Retina (tissue), 1 donor: Measurements from ENCODE around the gene PNPLA2.

Source experiments
- DNase-seq: peaks from one replicate; pipeline ENCODE4 v3.0.0-alpha.2; 2016

Gene PNPLA2, protein sequence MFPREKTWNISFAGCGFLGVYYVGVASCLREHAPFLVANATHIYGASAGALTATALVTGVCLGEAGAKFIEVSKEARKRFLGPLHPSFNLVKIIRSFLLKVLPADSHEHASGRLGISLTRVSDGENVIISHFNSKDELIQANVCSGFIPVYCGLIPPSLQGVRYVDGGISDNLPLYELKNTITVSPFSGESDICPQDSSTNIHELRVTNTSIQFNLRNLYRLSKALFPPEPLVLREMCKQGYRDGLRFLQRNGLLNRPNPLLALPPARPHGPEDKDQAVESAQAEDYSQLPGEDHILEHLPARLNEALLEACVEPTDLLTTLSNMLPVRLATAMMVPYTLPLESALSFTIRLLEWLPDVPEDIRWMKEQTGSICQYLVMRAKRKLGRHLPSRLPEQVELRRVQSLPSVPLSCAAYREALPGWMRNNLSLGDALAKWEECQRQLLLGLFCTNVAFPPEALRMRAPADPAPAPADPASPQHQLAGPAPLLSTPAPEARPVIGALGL

DNA sequence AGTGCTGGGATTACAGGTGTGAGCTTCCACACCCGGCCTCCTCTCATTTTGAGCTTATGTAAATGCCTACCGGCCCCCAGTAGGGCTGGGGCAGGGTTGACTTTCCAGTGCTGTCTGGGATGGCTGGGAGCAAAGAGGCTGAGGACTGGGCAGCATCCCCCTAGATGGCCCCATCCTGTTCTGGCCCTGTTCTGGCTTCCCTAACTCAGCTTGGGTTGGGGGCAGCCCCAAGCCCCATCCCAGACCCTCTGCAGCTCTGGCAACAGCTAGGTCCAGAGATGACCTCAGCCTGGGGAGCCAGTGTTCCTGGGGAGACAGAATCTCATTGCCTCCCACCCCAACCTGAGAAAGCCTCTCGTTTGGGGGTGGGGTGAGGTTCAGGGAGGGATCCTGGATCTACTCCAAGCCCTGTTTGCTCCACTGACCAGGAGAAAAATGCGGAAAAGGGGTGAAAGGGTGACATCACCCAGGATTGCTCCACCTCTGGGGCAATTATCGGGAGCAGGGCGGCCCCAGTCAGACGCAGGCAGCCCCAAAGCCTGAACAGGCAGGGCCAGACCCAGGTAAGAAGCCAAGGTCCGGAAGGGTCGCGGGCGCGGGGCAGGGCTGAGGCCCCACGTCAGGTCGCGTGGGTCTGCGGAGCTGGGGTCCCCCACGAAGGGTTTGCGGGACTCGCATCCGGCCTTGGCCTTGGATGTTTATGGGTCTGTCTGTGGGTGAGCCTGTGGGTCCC is at the start of gene PNPLA2:
PNPLA2 (plus strand) TSS at position 519 of the 733 bp plus-strand sequence. CDS start 805 bp downstream, outside the sequence.
- DNase-seq = peak; percentile 69

DNA sequence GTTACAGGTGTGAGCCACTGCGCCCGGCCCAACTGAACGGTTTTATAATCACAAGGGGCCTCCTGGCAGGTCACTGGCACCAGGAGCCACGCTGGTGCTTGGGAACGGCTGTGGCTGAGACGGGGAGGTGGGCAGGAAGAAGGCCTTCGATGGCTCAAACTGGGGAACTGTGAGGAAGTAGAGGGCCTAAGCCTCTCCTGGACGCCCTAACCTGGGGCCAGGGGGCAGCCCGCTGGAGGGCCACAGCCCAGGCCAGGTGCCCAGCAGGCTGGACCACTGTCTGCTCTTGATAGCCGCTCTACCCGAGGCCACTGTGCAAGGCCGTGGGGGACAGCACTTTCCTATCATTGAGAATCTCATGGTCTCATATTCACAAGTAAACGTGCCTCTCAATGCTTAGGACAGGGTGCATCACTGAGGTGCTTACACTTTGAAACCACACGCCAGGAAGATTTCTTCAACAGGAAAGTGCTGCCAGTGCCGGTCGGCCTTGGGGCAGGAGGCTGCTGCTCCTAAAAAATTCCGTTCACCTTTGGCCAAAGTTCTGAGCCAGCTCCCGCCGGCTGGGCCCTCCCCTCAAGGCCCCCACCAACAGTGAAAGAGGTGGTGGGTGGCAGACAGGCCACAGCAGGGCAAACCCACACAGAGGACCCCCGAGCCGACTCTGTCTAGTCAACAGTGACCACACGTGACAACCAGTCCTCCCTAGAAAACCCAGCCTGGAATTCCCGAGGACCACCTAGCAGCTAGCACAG is 48.6 kb upstream of the PNPLA2 start:
- no peak for DNase-seq

DNA sequence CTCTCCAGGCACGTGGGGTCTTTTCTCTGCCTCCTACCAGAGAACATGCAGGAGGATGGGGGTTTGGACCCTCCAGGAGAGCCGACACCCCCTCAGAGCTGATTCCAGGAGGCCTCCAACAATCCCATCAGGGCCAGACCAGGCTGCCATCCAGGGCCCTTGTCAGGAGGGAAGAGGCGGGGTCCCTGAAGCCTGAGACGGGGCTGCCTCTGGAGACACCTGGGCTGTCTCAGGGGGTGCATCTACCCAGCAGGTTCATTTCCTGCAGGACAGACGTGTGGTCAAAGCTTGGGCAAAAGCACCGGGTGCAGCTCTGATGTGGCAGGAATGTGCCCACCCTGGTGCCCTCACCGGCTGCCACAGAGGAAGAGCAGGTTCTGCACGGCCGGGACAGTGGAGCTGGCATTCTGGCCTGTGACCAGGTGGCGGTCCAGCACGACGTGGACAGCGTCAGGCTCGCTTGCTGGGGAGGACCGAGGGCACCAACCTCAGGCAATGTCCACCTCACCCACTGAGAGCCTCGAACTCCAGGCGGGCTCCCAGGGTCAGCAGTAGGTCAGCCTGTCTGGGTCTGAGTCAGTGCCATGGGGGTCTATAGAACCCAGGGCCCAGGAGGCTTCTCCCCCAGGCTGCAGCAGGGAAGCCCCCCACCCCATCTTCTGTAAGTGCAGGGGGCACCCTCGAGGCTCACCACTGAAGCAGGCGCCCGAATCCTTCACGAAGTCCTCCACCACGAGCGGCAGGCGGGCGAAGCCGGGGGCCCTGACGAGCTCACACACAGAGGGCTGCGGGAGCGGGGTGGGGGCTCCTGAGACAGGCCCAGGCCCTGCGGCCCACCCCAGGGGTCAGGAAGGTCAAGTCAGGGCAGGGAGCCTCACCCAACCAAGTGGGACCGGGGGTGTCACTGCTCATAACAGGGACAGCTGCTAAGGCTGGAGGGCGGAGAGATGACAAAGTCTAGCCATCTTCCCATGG is 47.8 kb upstream of the PNPLA2 start:
- DNase-seq = no peak

DNA sequence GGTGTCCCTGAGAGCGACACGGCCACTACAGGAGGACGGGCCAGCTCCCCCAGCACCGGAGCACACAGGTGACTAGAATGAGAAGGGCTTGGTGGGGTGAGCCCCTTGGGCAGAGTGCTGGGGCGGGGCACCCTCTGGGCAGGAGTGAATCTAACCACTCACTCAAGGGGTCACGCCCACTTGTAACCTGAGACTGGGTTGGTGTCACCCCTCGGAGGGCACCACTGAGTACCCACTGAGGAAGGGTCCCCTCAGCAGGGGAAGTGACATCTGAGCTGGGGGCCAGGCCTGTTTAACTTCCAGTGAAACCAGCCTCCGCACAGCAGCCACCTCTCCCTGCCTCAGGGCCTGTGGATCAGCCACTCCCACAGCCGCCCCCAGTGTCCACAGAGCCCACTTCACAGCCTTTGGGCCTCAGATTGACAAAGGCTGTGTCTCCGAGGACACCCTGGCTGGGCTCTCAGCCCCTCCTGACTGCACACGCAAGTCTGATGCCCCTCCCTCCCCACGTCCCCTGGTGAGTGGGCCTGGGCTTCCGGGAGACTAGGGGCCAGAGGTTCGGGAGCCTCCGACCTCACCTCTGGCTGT is 47.0 kb upstream of the PNPLA2 start:
- no peak for DNase-seq

DNA sequence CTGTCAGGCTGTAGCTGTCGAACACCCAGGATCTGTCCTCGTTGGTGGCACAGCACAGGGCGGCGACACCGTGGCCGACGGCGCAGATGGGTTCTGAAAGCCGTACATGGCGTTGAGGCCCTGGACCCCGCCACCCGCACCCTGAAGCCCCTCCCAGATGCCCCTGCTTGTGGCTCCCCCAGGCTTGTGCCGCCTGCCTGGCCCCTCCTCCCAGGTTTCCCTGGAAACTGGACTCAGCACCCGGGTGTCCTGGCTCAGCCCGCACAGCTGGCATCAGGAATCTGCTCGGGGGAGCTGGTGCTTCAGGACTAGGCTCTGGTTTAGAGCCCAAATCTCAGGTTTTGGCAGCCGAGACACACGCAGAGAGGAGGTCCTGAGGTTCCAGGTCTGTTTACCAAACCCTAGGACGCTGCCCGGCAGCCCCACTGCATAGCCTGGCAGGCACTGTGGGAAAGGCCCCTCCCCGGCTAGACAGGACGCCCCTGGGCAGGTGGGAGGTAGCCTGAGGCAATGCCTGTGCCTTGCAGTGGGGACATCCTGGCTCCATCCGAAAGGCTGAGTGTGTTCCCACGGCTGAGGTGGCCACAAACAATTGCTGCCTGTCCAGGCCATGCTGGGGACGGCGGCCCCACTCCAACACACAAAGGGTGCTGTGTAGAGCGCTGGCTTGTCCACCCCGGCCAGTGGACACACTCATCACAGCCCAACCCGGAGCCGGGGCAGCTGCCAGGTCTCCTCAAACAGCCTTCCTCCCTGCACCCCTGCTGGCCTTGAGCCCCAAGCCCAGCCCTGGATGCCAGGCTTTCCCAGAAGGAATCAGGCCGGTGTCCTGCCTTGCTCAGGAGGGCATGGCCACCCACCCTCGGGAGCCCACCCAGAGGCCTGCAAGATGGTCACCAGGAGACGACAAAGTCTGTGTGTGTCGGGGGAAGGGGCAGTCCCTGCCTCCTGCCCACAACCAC is 46.0 kb upstream of the PNPLA2 start:
- DNase-seq = no peak

DNA sequence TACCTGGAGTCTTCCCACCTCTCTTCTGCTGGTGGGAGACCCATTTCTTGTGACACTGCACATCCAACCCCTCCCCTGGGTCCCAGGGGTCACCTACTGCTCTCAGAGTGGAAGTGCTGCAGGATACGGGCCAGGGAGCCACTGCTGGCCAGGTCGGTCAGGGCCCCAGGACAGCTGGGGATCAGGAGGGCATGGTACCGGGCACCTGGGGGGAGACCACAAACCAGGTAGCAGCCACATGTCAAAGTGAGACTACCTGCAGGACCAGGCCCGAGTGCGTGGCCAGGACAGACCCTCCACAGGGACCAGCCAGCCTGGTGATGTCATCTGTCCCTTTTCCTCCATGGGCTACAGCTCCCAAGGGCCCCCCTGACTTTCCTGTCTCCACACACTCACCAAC is 45.3 kb upstream of the PNPLA2 start:
- DNase-seq = no peak

DNA sequence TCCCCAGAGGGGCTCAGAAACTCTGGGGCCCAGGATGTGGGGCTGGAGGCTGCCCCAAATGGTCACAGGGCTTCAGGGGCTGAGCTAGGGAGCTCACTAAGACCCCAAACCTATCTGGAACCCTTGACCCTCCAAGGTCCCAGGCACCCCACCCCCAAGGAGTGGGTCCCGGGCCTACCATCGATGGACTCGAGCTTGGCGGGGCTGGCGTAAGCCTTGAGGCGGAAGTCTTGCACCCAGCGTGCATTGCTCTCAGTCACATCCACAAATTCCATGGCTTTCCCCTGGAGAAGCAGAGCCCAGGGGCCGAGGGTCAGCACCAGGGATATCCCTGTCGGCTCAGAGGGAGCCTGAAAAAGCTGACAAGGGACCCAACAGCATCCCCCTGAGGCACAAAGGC is 44.9 kb upstream of the PNPLA2 start:
- no peak for DNase-seq

DNA sequence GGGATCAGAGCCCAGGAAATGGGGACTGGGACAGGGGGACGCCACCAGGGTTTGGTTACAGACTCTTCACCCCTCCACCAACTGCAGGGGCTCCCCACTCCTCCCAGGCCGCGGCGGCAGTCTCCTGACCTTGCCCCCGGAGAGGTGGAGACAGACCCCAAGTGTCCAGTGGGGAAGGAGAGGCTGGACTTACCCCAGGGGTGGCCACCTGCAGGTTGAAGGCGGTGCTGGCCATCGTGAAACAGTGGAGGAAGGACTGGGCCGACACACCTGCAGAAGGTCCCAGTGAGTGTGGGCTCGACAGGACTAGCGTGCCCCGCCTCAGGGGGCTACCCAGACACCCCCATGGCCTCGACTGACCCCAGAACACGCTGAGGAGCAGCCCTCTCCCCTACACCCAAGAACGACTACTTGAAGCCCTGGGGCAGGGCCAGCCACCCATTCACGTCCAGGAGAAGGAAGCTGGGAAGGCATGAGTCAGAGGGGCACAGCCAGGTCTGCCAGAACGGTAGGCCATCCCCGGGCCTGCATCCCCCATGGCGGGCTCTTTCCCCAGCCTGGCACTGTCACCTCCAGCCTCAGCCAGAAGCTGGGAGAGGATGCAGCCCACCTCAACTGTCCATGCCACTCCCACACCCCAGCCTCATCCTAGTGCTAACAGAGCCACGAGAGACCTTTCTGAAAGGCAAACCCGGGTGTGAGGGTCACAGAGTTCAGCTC is 43.7 kb upstream of the PNPLA2 start:
- no peak for DNase-seq

DNA sequence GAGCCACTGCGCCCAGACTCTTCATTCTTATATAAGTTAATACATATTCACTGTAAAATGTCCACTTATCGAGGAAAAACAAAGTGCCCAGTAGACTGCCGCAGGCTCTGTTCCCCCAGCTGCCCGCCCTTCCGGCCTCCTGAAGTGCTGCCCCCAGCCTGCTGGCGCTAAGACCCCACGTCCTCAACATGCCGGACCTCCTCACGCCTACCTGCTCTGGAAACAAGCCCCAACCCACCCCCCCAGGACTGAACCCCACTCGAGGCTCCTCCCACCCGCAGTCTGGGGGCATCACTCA is 42.5 kb upstream of the PNPLA2 start:
- no peak for DNase-seq

DNA sequence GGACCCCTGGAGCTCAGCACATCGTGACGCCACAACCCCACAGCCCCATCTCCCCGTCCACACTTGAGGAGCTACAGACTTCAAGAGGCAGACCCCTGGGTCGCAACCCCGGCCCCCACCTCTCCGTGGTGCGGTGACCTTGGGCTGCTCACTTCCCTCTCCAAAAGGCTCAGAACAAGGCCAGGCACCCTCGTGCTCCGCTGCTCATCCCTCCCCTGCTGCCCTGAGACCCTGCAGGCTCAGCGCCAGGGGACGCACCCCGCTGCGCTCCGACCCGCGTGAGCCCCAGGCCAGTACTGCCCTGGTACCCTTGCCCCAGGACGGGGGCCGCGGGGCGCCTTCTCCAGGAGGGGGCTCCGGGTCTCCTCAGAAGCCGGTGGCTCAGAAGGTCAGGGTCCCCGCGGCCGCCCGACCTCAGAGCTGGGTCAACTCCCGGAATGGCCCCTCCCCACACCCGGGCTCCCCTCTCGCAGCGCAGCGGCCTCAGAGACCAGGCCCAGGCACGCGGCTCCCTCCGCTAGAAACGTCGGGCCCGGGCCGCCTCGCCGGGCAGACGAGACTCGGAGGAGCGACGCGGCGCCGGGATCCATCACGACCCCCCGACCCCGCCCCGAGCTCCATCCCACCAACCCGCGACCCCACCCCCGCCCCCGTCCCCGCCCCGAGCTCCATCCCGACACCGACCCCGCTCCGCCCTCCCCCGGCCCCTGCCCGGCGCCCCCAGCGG is 42.0 kb upstream of the PNPLA2 start:
- peak; percentile 64 for DNase-seq

DNA sequence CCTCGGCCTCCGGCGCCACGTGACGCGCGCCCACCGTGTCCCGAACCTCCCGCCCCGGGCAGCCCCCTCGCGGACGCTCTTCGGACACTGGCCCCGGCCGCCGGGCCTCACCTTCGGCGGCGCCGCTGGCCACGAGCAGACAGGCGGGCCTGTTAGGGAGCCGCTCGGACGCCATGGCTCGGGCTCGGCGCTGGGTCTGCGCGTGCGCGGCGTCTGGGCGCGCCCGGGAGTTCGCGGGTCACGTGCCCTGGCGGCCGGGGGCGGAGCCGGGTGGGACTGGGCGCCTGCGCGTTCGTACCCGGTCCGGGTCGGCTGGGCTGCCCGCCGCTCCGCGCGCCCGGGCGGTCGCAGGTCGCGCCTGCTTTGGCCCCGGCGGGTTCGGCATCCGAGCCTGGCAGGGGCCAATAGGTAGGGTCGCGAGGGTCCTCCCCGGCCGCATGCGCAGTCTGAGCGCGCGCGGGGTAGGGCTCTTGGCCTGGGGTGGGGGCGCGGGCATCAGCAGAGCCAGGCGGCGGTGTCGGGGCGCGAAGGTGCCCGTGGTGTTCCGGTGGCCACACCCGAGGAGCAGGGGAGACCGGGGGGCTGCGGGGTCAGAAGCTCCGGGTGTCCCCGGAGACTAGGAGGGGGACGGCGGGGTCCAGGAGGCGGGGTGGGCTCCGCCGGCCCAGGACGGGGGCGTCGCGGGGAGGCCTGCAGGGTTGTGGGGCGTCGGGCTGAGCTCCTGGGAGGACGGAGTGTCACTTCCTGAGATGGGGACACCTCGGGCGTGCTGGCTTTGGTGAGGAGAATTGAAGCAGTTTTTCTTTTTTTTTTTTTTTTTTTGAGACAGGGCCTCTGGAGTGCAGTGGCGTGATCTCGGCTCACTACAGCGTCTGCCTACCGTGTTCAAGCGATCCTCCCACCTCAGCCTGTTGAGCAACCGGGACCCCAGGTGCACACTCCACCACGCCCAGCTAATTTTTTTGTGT is 41.1 kb upstream of the PNPLA2 start, which contains the start of gene GATD1:
GATD1 (minus strand) TSS at position 200 of the 968 bp plus-strand sequence; CDS start at position 175, 25 bp downstream.
- peak; percentile 86 for DNase-seq

DNA sequence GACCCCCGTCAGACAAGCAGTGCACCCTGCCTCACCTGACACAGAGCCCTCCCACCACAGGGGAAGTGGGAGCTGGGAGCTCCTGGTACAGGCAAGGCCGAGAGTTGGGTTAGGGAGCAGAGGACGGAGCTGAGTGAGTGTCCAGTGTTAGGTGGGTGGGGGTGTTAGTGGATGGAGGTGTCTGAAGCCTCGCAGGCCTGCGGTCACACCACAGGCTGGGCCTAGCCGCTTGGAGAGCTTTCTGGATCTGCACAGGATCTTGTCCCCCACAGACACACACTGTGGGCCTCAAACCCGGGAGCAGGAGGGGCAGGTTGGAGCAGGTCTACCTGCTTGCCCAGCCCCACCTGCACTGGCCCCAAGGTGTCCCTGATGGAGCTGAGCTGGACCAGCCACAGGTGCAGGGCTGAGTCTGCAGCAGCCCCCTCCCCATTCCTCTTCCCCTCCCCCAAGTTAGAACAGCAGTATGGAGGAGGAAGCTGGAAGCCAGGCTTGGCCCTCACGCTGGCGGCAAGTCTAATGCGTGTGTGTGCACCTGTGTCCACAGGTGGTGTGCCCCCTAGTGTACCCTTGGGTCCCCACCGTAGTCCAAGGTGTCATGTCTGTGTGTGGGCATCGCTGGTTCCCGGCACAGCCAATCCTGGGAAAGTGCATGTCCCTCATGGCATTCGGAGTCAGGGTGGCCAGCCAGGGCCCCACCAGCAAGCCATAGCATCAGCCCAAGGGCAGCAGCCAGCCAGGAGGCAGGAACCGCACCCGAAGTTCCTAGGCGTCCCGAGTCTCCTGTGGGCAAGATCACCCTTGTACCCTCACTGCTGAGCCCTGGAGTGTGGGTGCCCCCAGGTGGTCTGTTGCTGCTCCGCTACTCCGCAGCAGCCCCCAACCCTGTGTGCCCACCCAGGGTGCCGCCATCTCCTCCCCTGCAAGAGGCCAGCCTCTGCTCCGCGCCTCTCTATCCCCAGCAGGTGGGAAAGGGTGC is 39.4 kb upstream of the PNPLA2 start:
- DNase-seq = no peak

DNA sequence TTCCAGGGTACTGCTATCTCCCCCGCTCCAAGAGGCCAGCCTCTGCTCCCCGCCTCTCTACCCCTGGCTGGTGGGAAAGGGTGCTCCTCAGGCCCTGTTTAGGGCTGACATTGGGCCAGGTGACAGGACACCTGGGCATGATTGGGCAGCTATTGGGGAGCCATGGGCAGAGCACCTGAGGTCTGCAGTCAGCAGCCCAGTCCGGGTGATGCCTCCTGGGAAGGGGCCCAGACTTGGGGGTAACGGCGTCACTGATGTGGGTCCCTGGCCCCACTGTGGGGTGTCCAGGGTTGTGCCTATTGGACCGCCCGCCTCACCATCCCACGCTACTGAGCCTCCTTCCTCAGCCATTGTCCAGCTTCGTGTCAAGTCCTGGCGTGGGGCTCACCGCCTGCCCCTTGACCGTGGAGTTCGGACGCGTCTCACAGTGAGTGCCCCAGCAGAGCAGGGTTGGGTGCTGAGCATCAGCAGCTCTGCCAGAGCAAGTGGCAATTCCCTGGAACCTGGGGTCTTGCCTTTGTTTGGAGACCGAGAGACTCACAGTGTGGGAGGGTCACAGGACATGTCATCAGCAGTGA is 38.7 kb upstream of the PNPLA2 start:
- DNase-seq = no peak

DNA sequence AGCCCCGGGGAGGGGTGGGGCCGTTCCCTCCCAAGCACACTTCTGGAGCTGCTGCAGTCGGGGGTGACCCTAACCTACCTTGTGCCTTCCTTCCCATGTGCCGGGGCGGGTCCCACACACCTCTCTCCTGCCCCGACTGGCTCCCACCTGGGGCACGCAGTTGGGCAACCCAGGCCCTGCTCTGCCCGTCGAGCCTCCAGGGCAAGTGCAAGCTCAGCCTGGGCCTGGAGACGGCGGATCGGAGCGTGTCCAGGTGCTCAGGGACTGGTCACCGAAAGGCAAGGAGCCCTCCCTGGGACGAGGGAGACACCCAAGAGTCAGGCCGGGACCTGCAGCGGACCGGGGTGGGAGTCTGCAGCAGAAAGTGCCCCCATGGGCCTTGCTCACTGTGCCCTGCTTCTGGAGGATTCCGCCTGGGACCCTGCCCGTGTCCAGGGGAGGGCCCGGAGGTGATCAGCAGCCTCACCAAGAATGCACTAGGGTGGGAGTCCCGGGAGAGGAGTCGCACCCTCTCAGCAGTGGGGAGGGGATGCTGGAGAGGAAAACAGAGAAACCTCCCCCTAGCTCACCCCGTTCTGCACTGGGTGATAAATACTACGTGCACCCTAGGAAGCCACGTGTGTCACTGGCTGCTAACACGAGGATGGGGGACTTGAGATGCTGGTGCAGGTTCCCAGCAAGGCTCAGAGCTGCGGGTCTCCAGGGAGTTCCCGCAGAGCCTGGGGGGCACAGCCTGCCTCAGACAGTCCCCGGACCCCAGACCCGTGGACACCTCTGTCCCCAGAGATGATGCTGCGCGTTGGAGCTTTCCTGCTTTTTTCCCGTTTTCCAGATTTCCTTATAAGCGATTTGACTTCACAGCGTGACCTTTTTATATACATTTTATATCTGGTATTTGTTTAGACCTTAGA is 36.2 kb upstream of the PNPLA2 start:
- no peak for DNase-seq

DNA sequence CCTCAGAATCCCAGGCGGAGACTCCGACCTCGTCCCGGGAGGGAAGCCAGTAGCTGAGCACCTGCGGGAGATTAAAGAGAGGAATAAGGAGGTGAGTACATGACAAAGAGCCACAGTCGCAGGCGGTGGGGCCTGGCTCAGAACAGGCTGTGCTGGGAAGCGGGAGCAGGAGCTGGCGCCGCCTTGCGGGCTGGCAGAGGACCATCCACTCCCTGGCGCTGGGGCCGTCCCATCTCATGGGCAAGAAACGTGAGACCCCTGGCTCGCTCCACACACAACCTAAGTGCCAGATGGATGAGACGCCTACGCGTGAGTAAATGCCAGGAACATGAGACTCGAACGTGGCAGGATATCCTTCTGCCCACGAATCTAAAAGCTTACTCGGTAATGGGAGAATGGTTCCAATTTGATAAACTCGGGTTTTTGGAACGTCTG is 35.1 kb upstream of the PNPLA2 start:
- peak; percentile 88 for DNase-seq
